COR-L47 (cell line): ENCODE measurements around the gene IL21R.
A peak's percentile ranks its signal among the peaks of the same experiment; 100 is the strongest.

Source experiments
- DNase-seq: peaks from one replicate; lab custom pipeline; 2025; lab: John Stamatoyannopoulos, UW

IL21R gene

GRCh38 chr16:27401768-27402568, at the start of gene IL21R:
IL21R (plus strand) TSS chr16:27402174; CDS start chr16:27430072, 27,898 bp downstream.
- no peak for DNase-seq

- DNase-seq = no peak
Observed at GRCh38 chr16:27353853-27354252, 48.1 kb upstream of the IL21R start.

- no peak for DNase-seq
Observed at GRCh38 chr16:27355610-27356009, 46.4 kb upstream of the IL21R start.

GRCh38 chr16:27356794-27357193, 45.2 kb upstream of the IL21R start:
- DNase-seq = no peak

DNA sequence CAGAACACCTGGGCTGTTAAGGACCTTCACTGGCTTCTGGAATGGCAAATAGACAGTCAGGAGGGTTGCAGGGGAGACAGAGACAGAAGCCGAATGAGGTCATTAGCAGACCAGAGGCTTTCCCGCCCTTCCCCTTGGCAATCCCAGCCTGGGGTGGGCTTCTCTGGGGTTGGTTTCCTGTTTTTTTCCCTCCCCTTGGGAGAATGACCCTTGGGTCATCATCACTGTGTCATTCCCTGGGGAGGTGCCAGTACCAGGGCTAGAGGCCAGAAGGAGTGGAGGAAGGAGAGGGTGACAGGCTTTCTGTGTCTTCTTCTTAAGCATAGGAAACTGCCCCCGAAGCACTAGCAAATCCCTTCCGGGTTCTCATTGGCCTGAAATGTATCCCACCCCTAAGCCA, 42.9 kb upstream of the IL21R start:
- no peak for DNase-seq

DNA sequence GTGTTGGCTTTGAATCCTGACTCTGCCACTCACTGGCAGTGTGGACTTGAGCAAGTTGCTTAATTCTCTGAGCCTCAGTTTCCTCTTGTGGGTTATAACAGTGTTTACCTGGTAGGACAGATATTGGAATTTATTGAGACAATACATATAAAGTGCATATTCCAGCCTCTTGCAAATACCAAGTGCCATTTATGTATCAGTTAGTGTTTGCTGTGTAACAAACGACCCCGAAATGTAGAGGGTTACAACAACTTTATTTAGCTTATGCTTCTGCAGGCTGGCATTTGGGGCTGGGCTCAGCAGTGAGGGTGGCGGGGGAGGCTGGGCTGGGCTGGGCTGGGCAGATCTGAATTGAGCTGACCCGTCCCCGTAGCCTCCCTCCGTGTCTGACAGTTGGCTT, 42.4 kb upstream of the IL21R start:
- no peak for DNase-seq

DNA sequence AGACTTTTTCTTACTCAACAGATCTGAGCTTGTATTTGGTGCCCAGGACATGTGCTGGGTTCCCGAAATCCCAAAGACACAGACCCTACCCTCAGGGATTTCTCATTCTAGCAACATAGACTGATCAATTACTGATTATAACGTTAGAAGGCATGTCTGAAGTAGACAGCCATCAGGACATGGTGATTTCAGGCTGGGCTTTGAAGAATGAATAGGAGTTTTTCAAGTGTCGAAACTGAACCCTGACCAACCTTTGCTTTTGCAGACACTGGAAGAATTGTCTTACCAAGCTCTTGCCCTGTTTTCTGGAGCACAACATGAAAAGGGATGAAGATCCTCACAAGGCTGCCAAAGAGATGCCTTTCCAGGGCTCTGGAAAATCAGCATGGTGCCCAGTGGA, 40.0 kb upstream of the IL21R start:
- no peak for DNase-seq

- no peak for DNase-seq
Observed at GRCh38 chr16:27362570-27363245, 39.3 kb upstream of the IL21R start.

DNA sequence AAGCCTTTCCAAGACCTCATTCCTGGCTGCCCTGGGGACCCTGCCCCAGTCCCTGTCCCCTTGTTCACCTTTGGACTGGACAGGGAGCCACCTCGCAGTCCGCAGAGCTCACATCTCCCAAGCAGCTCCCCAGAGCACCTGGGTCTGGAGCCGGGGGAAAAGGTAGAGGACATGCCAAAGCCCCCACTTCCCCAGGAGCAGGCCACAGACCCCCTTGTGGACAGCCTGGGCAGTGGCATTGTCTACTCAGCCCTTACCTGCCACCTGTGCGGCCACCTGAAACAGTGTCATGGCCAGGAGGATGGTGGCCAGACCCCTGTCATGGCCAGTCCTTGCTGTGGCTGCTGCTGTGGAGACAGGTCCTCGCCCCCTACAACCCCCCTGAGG, 38.7 kb upstream of the IL21R start:
- no peak for DNase-seq

GRCh38 chr16:27363797-27364196, 38.2 kb upstream of the IL21R start:
- DNase-seq = no peak

- no peak for DNase-seq
Observed at GRCh38 chr16:27364493-27365141, 37.4 kb upstream of the IL21R start.

- DNase-seq = no peak
Observed at GRCh38 chr16:27365142-27366089, 36.6 kb upstream of the IL21R start.

GRCh38 chr16:27366687-27367460, 35.1 kb upstream of the IL21R start:
- DNase-seq = no peak

DNA sequence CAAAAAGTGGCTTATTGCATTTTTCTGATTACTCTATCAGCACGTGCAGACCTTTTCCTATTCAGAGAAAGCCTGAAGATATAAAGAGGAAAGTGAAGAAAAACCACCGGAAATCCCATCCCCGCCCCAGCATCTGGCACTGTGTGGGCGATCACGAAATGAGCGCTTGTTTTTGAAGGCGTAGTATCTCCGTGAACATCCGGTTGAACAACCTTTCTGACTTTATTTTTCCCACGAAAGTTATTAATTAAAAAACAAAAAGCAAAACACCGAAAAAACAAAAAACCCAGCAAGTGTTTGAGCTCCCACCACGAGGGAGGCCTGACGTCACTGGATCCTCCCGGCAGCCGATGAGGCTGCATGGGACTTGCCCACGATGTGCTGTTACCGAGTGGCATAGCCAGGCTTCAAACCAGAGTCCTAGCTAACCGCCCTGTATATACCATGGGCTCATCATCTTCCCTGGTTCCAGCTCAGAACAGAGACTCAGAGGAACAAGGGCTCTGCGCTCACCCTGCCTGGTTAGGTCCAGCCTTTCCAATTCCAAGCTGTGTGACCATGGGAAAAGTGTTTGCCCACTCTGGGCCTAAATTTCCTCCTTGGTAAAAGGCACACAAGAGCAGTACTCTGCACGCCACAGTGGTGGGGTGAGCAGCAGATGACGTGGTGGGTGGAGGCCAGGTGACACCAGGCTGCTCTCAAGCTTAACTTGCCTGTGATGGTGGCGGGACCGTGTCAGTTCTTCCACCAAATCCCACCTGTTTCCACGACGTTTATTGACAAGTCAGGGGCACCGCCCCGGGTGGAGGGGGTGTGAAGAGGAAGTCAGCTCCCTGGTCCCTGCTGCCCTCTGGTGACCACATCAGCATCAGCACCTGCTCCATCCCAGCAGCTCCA, 34.3 kb upstream of the IL21R start:
- peak; percentile 32 for DNase-seq

- no peak for DNase-seq
Observed at GRCh38 chr16:27368358-27368722, 33.6 kb upstream of the IL21R start.

DNA sequence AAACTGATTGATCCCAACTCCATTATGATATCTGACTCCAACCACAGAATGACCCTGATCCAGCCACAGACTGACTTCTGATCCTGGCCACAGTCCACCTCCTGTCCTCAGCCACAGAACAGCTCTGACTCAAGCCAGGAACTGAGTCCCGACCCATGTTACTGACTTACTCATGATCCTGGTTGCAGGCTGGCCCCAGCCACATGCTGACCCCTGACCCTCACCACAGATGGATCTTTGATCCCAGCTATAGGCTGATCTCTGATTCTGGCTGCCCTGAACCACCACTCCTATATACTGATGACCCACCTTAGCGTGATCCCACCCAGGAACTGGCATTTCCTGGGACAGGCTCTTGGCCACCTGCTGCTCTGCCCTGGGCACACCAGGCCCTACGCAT, 32.2 kb upstream of the IL21R start:
- DNase-seq = no peak

GRCh38 chr16:27370318-27370717, 31.7 kb upstream of the IL21R start:
- no peak for DNase-seq

GRCh38 chr16:27373312-27373711, 28.7 kb upstream of the IL21R start:
- DNase-seq = no peak

DNA sequence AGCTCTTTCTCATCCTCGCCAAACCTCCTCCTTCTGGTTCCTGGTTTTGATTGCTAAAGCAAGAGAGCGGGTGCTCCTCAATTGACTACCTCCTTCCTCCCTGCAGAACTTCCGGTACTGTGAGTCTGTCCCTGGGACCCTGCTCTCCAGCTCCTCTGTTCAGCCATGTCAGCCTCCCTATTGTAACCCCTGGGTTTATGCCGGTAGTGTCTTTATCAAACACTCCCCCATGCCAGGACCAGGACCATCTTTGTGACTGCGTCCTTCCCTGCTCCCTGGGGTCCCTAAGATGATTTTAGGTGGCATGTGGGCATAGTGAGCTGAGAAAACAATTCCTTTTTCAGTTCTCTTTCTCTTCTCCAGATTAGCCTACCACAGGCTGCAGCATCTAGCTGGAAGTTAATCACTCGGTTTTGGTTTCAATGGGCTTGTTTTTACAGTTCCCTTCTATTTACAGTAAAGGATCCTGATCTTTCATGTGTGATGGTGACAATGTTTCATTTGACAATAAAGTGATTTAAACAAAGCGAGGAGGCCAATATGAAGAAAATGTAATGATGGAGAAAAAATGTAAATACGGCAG, 27.7 kb upstream of the IL21R start:
- no peak for DNase-seq
